Testis (tissue), 3 donors: ENCODE results near the gene AKAP6. TPM values are rescaled to one million over a fixed set of nuclear protein-coding genes. Genes with fewer than 3 reads are reported as not detected.

Experiments
- DNase-seq: peaks from one replicate; pipeline ENCODE4 v3.0.0-alpha.2; 2019
- H3K27ac ChIP-seq, 2 donors: fragments of 200-600 bp; sonication (generic); one replicate each; pipeline ENCODE4 v1.5.1; 2019
- H3K27me3 ChIP-seq: fragments of 200-600 bp; sonication (generic); one replicate; pipeline ENCODE4 v1.5.1; 2019
- H3K36me3 ChIP-seq: fragments of 200-600 bp; sonication (generic); one replicate; pipeline ENCODE4 v1.5.1; 2017; ENCODE audit warnings: low read depth; ENCODE audit errors: missing control alignments
- H3K4me1 ChIP-seq: fragments of 200-600 bp; sonication (generic); one replicate; pipeline ENCODE4 v1.5.1; 2019
- H3K4me3 ChIP-seq, 2 donors: fragments of 200-600 bp; sonication (generic); one replicate each; pipeline ENCODE4 v1.5.1; 2017 to 2019
- H3K9me3 ChIP-seq: fragments of 200-600 bp; sonication (generic); one replicate; pipeline ENCODE4 v1.5.1; 2017
- CTCF ChIP-seq, 3 experiments: fragments of 450-650 bp in 2 of 3; fragments of 200-600 bp in 1 of 3; sonication (generic) in 1 of 3; IDR thresholded peaks; one replicate each; pipeline ENCODE4 v1.5.1; 2016 to 2019; ENCODE audit warnings: antibody characterized with exemption in 3 of 3, mild to moderate bottlenecking in 2 of 3, moderate library complexity in 1 of 3
- POLR2A ChIP-seq: fragments of 450-650 bp; IDR thresholded peaks from one replicate; pipeline ENCODE4 v1.6.1; 2017; ENCODE audit warnings: antibody characterized with exemption, mild to moderate bottlenecking, moderate library complexity
- WGBS, 2 donors: methylation state at CpG; one replicate each; pipeline ENCODE4 v1.1.5; 2018; 5-methylcytosine and 5-hydroxymethylcytosine counted together
- intact Hi-C: fragments of 100-400 bp; cut with DNase I; formaldehyde crosslinking; loops from one replicate; pipeline ENCODE4 v1.15.1; 2023; ENCODE audit warnings: low total_unique reads
- polyA plus RNA-seq: library from polyadenylated mRNA; stranded (reverse); fragments of 350-450 nt; fragmentation: Illumina TruSeq; extraction: RNeasy Lipid Tissue Mini Kit (QIAGEN cat#74804); gene quantifications from one replicate; pipeline ENCODE4 v1.2.3, GENCODE V29; 2014; ENCODE audit warnings: low read depth, low replicate concordance; ENCODE audit not compliant: insufficient read depth
- total RNA-seq, 2 donors: library from RNA; depleted of rRNA; stranded (reverse); fragments of >200 nt; gene quantifications; one replicate each; pipeline ENCODE4 v1.2.3, GENCODE V29; 2016

The AKAP6 gene
- total and polyA plus RNA-seq, 3 donors from 2014 or later = 26.6 to 30.9 (median 30.9) TPM

GRCh38 chr14:32510815-32511214, 181.7 kb downstream of the AKAP6 start:
- H3K4me1 ChIP-seq = peaks cover 10% of the 10 kb centered on the region
- no peaks in the 10 kb centered on the region for H3K9me3 ChIP-seq
- TF ChIP-seq CTCF (IDR thresholded peaks at IDR 0.05) = no peak
- no peak for TF ChIP-seq POLR2A
- DNase-seq = no peak
- intact Hi-C loops = no loop called here
- H3K36me3 ChIP-seq = no peaks in the 10 kb centered on the region
- no peak overlapping the region for H3K4me3 ChIP-seq
- H3K27me3 ChIP-seq = no peaks in the 10 kb centered on the region
- WGBS, 2 donors = 58 to 72% methylated on average over 3 of the region's 3 CpGs
- H3K27ac ChIP-seq = no peak overlapping the region

- no peaks in the 10 kb centered on the region for H3K9me3 ChIP-seq
- TF ChIP-seq POLR2A (no peak), CTCF (IDR thresholded peaks at IDR 0.05) (no peak)
- H3K36me3 ChIP-seq = no peaks in the 10 kb centered on the region
- no peak for DNase-seq
- H3K4me1 ChIP-seq = peaks cover 10% of the 10 kb centered on the region
- no peak overlapping the region for H3K4me3 ChIP-seq
- H3K27me3 ChIP-seq = no peaks in the 10 kb centered on the region
- intact Hi-C loops = no loop called here
- H3K27ac ChIP-seq = no peak overlapping the region
- 80 to 93% methylated on average over 3 of the region's 3 CpGs for WGBS, 2 donors
These were observed 183.2 kb downstream of the AKAP6 start for GRCh38 chr14:32512348-32512747.

- H3K36me3 ChIP-seq = no peaks in the 10 kb centered on the region
- no peak for DNase-seq
- TF ChIP-seq CTCF (IDR thresholded peaks at IDR 0.05) = no peak
- TF ChIP-seq POLR2A = no peak
- no peaks in the 10 kb centered on the region for H3K9me3 ChIP-seq
- H3K27ac ChIP-seq = no peak overlapping the region
- peaks cover 10% of the 10 kb centered on the region for H3K4me1 ChIP-seq
- intact Hi-C loops = no loop called here
- no peak overlapping the region for H3K4me3 ChIP-seq
- H3K27me3 ChIP-seq = no peaks in the 10 kb centered on the region
These were observed 183.7 kb downstream of the AKAP6 start for GRCh38 chr14:32512813-32513212.

- Histone ChIP-seq H3K36me3 (no peaks in the 10 kb centered on the region), H3K27ac (no peak overlapping the region), H3K4me1 (peaks cover 10% of the 10 kb centered on the region), H3K9me3 (no peaks in the 10 kb centered on the region), H3K4me3 (no peak overlapping the region), H3K27me3 (no peaks in the 10 kb centered on the region)
- TF ChIP-seq CTCF (IDR thresholded peaks at IDR 0.05) = peak in 1 of 3 experiments; percentile 46
- no peak for TF ChIP-seq POLR2A
- no peak for DNase-seq
- intact Hi-C loops = no loop called here
- WGBS, 2 donors = 68 to 80% methylated on average over 1 of the region's 1 CpG
These were observed 184.5 kb downstream of the AKAP6 start for GRCh38 chr14:32513571-32514009.

- intact Hi-C loops = no loop called here
- TF ChIP-seq CTCF (IDR thresholded peaks at IDR 0.05) (no peak), POLR2A (no peak)
- no peak for DNase-seq
- 74 to 79% methylated on average over 1 of the region's 1 CpG for WGBS, 2 donors
- no peaks in the 10 kb centered on the region for H3K36me3 ChIP-seq
- no peaks in the 10 kb centered on the region for H3K27me3 ChIP-seq
- peaks cover 10% of the 10 kb centered on the region for H3K4me1 ChIP-seq
- no peak overlapping the region for H3K4me3 ChIP-seq
- no peaks in the 10 kb centered on the region for H3K9me3 ChIP-seq
- H3K27ac ChIP-seq = no peak overlapping the region
These were observed 185.1 kb downstream of the AKAP6 start for GRCh38 chr14:32514236-32514635.
